ENCODE data around the gene TVP23C. TPM values are rescaled to one million over a fixed set of nuclear protein-coding genes. Genes with fewer than 3 reads are reported as not detected.
A peak's percentile ranks its signal among the peaks of the same experiment; 100 is the strongest.
"Not testable (repeated sequence)": the region's sequence is repeated elsewhere in the genome, so short reads cannot be mapped to it uniquely, and the experiment has no call there.

TVP23C gene
- total and polyA plus RNA-seq, 12 donors = 4.0 to 51.8 (median 17.5) TPM

- H3K4me3 ChIP-seq; intact Hi-C loops (cut with DNase I); H3K27ac ChIP-seq; H3K36me3 ChIP-seq (replicated peaks in 1 of 2); H3K27me3 ChIP-seq; H3K9me3 ChIP-seq (replicated peaks in 1 of 3); H3K4me1 ChIP-seq (replicated peaks in 1 of 2): not testable (repeated sequence)
- WGBS, 4 donors = 22 to 80% (median 56%) methylated on average over 3 to 4 of the region's 4 CpGs
- DNase-seq = peak in 5 of 7 donors; percentile 23 to 64 (median 43)
Observed at GRCh38 chr17:15573870-15574269, 10.6 kb upstream of the TVP23C start.

- 4 to 6% methylated on average over 19 to 29 of the region's 34 CpGs; no CpG with 5 or more reads in 2 of the 4 donors for WGBS, 4 donors
- H3K36me3 ChIP-seq (replicated peaks in 1 of 2); intact Hi-C loops (cut with DNase I); H3K9me3 ChIP-seq (replicated peaks in 1 of 3); H3K4me1 ChIP-seq (replicated peaks in 1 of 2); H3K27me3 ChIP-seq: not testable (repeated sequence)
- Histone ChIP-seq H3K4me3 (peak overlapping the region; percentile 14 to 98 (median 94)), H3K27ac (peak overlapping the region in 4 of 5 donors; percentile 59 to 85 (median 80))
- peak in 5 of 7 donors; percentile 11 to 24 (median 21) for DNase-seq
Observed at GRCh38 chr17:15562613-15563374, 489 bp downstream of the TVP23C start.

GRCh38 chr17:15561439-15561838, 1.8 kb downstream of the TVP23C start:
- H3K4me1 ChIP-seq (replicated peaks in 1 of 2); H3K36me3 ChIP-seq (replicated peaks in 1 of 2); H3K27ac ChIP-seq; intact Hi-C loops (cut with DNase I); DNase-seq; H3K4me3 ChIP-seq; H3K9me3 ChIP-seq (replicated peaks in 1 of 3); H3K27me3 ChIP-seq: not testable (repeated sequence)
- WGBS, 4 donors = 92 to 99% (median 97%) methylated on average over 10 of the region's 10 CpGs

GRCh38 chr17:15558403-15559105, 4.7 kb downstream of the TVP23C start:
- H3K4me1 ChIP-seq (replicated peaks in 1 of 2); H3K27me3 ChIP-seq; intact Hi-C loops (cut with DNase I); H3K27ac ChIP-seq; DNase-seq; H3K9me3 ChIP-seq (replicated peaks in 1 of 3); H3K4me3 ChIP-seq; H3K36me3 ChIP-seq (replicated peaks in 1 of 2): not testable (repeated sequence)
- 76 to 94% (median 85%) methylated on average over 2 to 5 of the region's 5 CpGs for WGBS, 4 donors

GRCh38 chr17:15557334-15557832, 5.9 kb downstream of the TVP23C start:
- H3K27me3 ChIP-seq; H3K27ac ChIP-seq; H3K36me3 ChIP-seq (replicated peaks in 1 of 2); H3K4me3 ChIP-seq; intact Hi-C loops (cut with DNase I); H3K9me3 ChIP-seq (replicated peaks in 1 of 3); H3K4me1 ChIP-seq (replicated peaks in 1 of 2); DNase-seq: not testable (repeated sequence)
- WGBS, 4 donors = 82 to 92% (median 92%) methylated on average over 4 of the region's 5 CpGs; no CpG with 5 or more reads in 1 of the 4 donors

- WGBS, 4 donors = 43 to 64% (median 57%) methylated on average over 1 of the region's 1 CpG; no CpG with 5 or more reads in 1 of the 4 donors
- H3K9me3 ChIP-seq (replicated peaks in 1 of 3); H3K4me3 ChIP-seq; H3K27ac ChIP-seq; intact Hi-C loops (cut with DNase I); H3K27me3 ChIP-seq; DNase-seq; H3K4me1 ChIP-seq (replicated peaks in 1 of 2); H3K36me3 ChIP-seq (replicated peaks in 1 of 2): not testable (repeated sequence)
Observed at GRCh38 chr17:15552932-15553331, 10.4 kb downstream of the TVP23C start.

GRCh38 chr17:15549552-15549951, 13.7 kb downstream of the TVP23C start:
- WGBS, 4 donors = 74 to 87% (median 77%) methylated on average over 3 of the region's 3 CpGs
- H3K4me3 ChIP-seq; H3K27ac ChIP-seq; H3K4me1 ChIP-seq (replicated peaks in 1 of 2); DNase-seq; H3K27me3 ChIP-seq; H3K9me3 ChIP-seq (replicated peaks in 1 of 3); intact Hi-C loops (cut with DNase I); H3K36me3 ChIP-seq (replicated peaks in 1 of 2): not testable (repeated sequence)

- WGBS, 4 donors = 80 to 94% (median 85%) methylated on average over 1 to 2 of the region's 2 CpGs
Observed at GRCh38 chr17:15546604-15547003, 16.7 kb downstream of the TVP23C start.

GRCh38 chr17:15540371-15541219, 22.7 kb downstream of the TVP23C start:
- H3K36me3 ChIP-seq (replicated peaks in 1 of 2); H3K4me1 ChIP-seq (replicated peaks in 1 of 2); H3K9me3 ChIP-seq (replicated peaks in 1 of 3); H3K4me3 ChIP-seq; DNase-seq; H3K27ac ChIP-seq; H3K27me3 ChIP-seq; intact Hi-C loops (cut with DNase I): not testable (repeated sequence)
- WGBS, 4 donors = 75 to 82% (median 76%) methylated on average over 3 to 8 of the region's 8 CpGs

More at GRCh38 chr17:15546604-15547003, 16.7 kb downstream of the TVP23C start:
- H3K27ac ChIP-seq; H3K4me3 ChIP-seq; H3K9me3 ChIP-seq (replicated peaks in 1 of 3); H3K27me3 ChIP-seq; DNase-seq; intact Hi-C loops (cut with DNase I); H3K36me3 ChIP-seq (replicated peaks in 1 of 2); H3K4me1 ChIP-seq (replicated peaks in 1 of 2): not testable (repeated sequence)

GRCh38 chr17:15533122-15533521, 30.2 kb downstream of the TVP23C start:
- H3K9me3 ChIP-seq (replicated peaks in 1 of 3); H3K36me3 ChIP-seq (replicated peaks in 1 of 2); H3K27me3 ChIP-seq; H3K4me3 ChIP-seq; H3K4me1 ChIP-seq (replicated peaks in 1 of 2); intact Hi-C loops (cut with DNase I); DNase-seq; H3K27ac ChIP-seq: not testable (repeated sequence)
- WGBS, 4 donors = 84 to 100% (median 97%) methylated on average over 3 of the region's 3 CpGs

Data from adrenal gland (tissue), 12 donors.